T-helper 2 cell treated with Interferon-gamma antibody and Interleukin-4, amounts not matched to agents 100 ng/mL and 5 ng/mL, for 36 hours (primary cell): Measurements from ENCODE around the gene GLI3. TPM values are rescaled to one million over a fixed set of nuclear protein-coding genes. Genes with fewer than 3 reads are reported as not detected.

ENCODE experiments used
- intact Hi-C: fragments of 100-400 bp; cut with micrococcal nuclease; formaldehyde crosslinking; loops from one replicate; pipeline ENCODE4 v1.15.1; 2023
- total RNA-seq: library from RNA; stranded (reverse); gene quantifications from 2 replicates; pipeline ENCODE4 v1.2.3, GENCODE V29; 2022

The GLI3 gene
- total RNA-seq, 1 donor from 2014 or later, result not detected

GRCh38 chr7:42082144-42082543 lies 154.9 kb downstream of the GLI3 start:
- intact Hi-C loops, result no loop called here

- intact Hi-C loops, result no loop called here
Measured at GRCh38 chr7:42081671-42082070, 155.3 kb downstream of the GLI3 start.

GRCh38 chr7:42080841-42081586 lies 156.0 kb downstream of the GLI3 start:
- intact Hi-C loops, result no loop called here

GRCh38 chr7:42077271-42078135 lies 159.5 kb downstream of the GLI3 start:
- intact Hi-C loops, result no loop called here

GRCh38 chr7:42076870-42077269 lies 160.1 kb downstream of the GLI3 start:
- intact Hi-C loops, result no loop called here

GRCh38 chr7:42075418-42075817 lies 161.6 kb downstream of the GLI3 start:
- intact Hi-C loops, result no loop called here

- intact Hi-C loops, result no loop called here
Measured at GRCh38 chr7:42074076-42074475, 162.9 kb downstream of the GLI3 start.

- intact Hi-C loops, result no loop called here
Measured at GRCh38 chr7:42071372-42072261, 165.4 kb downstream of the GLI3 start.

- intact Hi-C loops, result no loop called here
Measured at GRCh38 chr7:42070068-42070467, 166.9 kb downstream of the GLI3 start.

GRCh38 chr7:42069590-42069989 lies 167.4 kb downstream of the GLI3 start:
- intact Hi-C loops, result no loop called here

GRCh38 chr7:42068554-42069280 lies 168.3 kb downstream of the GLI3 start:
- intact Hi-C loops, result no loop called here

GRCh38 chr7:42065942-42066341 lies 171.1 kb downstream of the GLI3 start:
- intact Hi-C loops, result no loop called here

GRCh38 chr7:42065015-42065414 lies 172.0 kb downstream of the GLI3 start:
- intact Hi-C loops, result no loop called here

GRCh38 chr7:42064534-42064933 lies 172.5 kb downstream of the GLI3 start:
- intact Hi-C loops, result no loop called here

GRCh38 chr7:42059275-42059674 lies 177.7 kb downstream of the GLI3 start:
- intact Hi-C loops, result no loop called here

GRCh38 chr7:42057331-42057730 lies 179.7 kb downstream of the GLI3 start:
- intact Hi-C loops, result no loop called here

GRCh38 chr7:42055171-42055570 lies 181.8 kb downstream of the GLI3 start:
- intact Hi-C loops, result no loop called here

GRCh38 chr7:42053834-42054233 lies 183.2 kb downstream of the GLI3 start:
- intact Hi-C loops, result no loop called here

GRCh38 chr7:42049761-42050160 lies 187.2 kb downstream of the GLI3 start:
- intact Hi-C loops, result no loop called here

- intact Hi-C loops, result no loop called here
Measured at GRCh38 chr7:42046483-42046882, 190.5 kb downstream of the GLI3 start.

- intact Hi-C loops, result no loop called here
Measured at GRCh38 chr7:42045961-42046360, 191.0 kb downstream of the GLI3 start.
